Activated CD8-positive, alpha-beta memory T cell treated with anti-CD3 and anti-CD28 coated beads for 36 hours (primary cell): ENCODE results near the gene OLFML2B. TPM values are rescaled to one million over a fixed set of nuclear protein-coding genes. Genes with fewer than 3 reads are reported as not detected.
"Not testable (repeated sequence)": the region's sequence is repeated elsewhere in the genome, so short reads cannot be mapped to it uniquely, and the experiment has no call there.

Experiments
- CTCF ChIA-PET: fragments of 350-600 bp; sonication (Branson Sonifier 250); formaldehyde crosslinking; loops from one replicate; lab custom pipeline; 2021; ENCODE audit warnings: antibody characterized with exemption; lab: Charles Lee
- POLR2A ChIA-PET: fragments of 350-600 bp; sonication (Branson Sonifier 250); formaldehyde crosslinking; loops from one replicate; lab custom pipeline; 2021; ENCODE audit warnings: antibody characterized with exemption; lab: Charles Lee
- total RNA-seq, 2 experiments: library from RNA; stranded (reverse); gene quantifications; one replicate each; pipeline ENCODE4 v1.2.3, GENCODE V29; 2021

OLFML2B gene
- total RNA-seq, 2 experiments from 2014 or later = not detected

DNA sequence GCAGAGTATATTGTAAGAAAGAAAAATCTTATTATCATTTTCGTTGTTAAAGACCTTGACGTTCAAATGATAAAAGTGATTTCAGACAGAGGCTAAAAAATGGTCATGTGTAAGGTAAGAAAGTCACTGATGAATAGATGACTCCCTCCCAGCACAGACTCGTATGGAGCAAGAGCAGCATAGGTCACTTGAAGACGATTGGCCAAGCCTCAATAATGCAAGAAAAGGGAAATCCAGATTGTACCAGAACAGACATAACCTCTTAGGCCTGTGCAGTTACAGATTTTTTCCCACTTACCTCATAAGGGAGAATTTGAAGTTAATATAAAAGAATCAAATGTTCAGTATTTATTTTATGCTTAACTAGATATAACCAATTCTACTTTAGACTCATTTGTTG lies 16.3 kb upstream of the OLFML2B start:
- ChIA-PET POLR2A (no interaction called here), CTCF (no interaction called here)

DNA sequence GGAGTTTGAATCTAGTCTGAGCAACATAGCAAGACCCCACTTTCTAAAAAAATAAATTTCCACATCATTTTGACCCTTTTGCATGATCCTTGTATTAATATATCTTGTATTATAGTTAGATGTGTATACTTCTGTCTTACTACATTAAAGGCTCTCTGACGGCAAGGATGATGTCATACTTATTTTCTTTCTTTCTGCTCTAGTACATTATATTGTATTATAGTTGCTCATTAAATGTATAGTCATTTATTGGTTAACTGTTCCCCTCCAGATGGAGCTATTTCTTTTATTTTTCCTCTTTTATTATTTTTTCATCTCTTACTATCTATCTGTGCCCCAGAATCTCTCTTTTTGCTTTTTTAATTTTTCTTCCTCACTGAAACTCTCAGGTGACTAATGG lies 15.0 kb upstream of the OLFML2B start:
- POLR2A ChIA-PET = no interaction called here
- CTCF ChIA-PET = no interaction called here

DNA sequence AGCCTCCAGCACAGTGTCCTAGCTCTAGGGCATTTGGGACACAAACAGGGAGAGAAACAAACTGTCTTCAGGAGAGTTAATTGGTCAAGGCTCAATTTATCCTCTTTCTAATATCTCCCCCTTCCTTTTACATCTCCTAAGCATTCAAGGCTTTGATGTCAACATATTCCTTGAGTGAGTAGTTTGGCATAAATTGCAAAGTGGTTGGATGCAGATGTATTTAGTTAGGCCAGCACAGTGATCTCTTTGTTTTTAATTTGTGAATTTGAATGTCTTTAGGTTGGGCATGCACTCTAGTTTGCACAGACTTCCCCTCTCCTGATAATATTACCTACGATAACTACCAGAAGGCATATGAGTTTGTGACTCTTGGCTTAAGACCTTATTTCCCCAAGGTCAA lies 12.5 kb upstream of the OLFML2B start:
- ChIA-PET POLR2A (no interaction called here), CTCF (interaction anchor here (0.7 kb wide), 1 partner anchor 743 kb away, joined by 3 read pairs; no protein-coding TSS in a partner anchor)

DNA sequence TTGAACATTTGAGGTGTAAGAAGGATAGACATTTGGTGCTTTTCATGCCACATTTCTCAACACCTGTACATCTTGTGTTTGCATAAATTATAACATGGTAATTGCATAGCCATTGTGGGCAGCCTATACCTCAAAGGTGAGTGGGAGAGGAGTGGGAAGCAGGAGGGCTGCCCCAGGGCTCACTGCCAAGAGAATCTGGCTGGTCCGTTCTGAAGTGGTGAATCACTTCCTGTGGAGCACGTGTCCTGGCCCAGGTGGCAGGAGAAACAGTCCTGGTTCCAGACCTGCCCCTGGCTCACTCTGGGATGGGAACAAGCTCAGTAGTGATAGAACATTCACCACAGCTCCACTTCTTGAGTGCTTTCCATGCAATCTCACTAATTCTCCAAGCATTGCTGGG lies 11.6 kb upstream of the OLFML2B start:
- POLR2A ChIA-PET = no interaction called here
- CTCF ChIA-PET = no interaction called here

DNA sequence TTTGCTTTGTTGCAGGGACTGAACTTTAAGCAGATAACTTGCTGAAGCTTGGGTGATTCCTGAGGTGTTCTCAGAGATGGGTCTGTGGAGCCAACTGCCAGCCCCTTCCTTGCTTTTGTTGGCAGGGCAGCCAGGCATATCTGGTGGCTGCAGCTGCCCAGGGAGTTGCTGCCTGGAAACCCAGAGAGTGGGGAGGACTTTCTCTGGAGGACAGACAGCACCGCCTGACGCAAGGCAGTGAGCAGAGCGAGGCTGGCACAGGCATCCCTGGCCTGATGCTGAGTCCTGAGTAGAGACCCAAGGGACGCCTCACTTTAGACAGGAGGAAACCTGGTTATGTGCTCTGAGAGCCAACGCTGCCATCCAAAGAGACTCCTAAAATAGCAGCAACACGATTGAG lies 9.8 kb upstream of the OLFML2B start:
- CTCF ChIA-PET = no interaction called here
- POLR2A ChIA-PET = no interaction called here

DNA sequence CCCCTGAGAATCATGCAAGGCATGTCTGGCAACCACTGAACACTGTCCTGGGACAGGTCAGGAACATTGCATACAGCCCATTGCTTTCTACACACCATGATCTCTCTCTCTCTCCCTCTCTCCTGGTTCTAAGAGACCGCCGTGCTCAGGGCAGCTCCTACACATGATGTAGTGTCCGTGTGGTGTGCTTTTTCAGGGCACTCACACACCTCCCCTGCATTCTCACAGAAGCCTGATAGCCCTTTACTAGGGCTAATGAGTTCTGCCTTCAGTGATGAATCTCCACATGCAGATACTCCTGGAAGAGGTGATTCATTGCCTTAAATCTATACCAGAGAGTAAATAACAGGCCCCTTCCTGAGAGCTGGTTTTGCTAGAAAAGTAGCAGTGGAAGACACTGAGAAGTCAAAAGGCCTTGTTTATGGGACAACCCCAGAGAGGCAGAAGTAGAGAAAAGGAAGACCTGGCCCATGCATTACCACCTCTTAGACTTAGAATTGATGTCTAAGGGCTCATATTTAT lies 7.2 kb upstream of the OLFML2B start:
- POLR2A ChIA-PET = no interaction called here
- CTCF ChIA-PET = no interaction called here

DNA sequence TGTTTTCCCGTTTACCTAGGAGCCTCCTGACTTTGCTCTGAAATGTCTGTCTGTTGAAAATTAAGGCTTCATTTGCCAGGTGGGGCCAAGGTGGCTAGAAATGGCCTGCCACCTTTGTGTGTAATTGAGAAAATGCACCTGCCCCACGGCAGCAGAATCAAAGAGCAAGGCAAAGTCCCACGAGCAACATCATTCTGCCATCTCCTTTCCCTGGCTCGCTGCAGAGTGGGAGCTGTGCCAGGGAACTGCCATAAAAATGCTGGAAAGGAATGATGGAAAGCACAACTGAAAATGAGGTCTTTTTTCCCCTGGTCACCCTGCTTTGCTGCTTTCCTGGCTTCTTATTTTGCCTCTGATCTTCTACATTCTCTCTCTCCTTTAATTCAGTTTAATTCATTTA lies 5.5 kb upstream of the OLFML2B start:
- ChIA-PET CTCF (no interaction called here), POLR2A (no interaction called here)

DNA sequence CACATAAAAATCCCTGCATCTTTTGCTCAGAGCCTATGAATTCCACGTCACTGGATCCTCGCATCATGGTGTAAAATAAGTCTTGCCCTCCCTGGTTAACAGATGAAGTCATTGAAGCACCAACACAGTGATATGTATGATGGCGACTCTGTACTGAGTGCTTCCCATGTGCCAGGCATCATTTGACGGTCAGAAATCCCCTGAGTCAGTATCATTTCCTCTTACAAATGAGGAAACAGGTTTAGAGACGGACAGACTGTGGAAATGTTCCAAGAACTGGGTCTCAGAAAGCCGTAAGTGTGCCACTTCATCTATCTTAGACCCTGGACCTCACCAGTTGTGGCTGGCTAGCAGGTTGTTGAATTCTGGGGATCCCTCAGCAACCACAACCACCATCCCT lies 5.1 kb upstream of the OLFML2B start:
- ChIA-PET CTCF (no interaction called here), POLR2A (no interaction called here)

DNA sequence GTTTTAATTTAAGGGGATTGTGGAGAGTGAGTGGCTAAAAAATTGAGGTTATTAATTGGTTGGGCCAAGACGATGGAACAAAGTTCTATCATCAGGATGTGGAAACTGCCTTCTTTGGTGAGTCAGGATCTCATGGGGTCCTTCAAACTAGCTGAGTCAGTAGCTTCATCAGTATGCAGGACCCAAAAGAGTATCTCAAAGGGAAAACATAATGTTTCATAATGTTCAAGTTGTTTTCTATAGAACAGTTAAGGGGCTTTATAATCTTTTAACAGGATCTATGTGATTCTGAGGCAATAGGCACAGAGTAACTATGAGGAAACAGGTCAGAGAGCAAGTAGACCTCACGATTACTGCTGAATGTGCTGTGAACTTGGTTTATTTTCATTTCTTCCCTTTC lies 3.2 kb upstream of the OLFML2B start:
- CTCF ChIA-PET = no interaction called here

DNA sequence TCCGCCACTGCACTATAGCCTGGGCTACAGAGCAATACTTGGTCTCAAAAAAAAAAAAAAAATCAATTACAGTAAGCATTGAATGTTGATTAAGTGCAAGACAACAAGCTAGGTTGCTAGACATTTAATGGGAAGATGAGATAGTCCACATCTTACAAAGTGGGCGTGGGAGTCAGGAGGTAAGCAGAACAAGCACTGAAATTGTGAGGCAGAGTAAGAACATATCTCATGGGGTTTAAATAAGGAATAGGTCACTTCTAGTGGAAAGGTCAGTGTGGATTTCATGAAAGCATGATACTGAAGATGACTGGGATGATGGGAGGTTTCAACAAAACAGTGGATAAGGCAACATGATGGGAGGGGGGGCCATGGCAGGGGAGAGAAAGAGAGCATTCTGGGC lies 1.9 kb upstream of the OLFML2B start:
- POLR2A ChIA-PET = no interaction called here
- CTCF ChIA-PET = no interaction called here

More for the DNA sequence above, 3.2 kb upstream of the OLFML2B start:
- POLR2A ChIA-PET = no interaction called here

DNA sequence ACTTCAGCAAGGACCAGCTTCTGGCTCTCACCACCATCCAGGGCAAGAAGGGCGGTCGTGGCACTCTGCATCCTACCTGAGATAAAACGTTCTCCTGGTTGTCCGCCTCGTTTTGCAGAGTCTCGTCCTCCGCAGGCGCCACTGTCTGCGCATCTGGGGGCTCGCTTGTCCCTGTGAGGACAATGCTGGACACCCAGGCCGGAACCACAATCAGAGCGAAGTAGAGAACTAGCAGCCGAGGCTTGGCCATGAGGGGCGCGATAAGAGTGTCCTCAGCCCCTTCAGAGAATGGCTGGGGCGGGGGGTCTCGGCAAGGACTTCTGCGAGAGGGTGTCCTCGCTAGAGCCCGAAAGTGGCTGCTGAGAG lies 505 bp downstream of the OLFML2B start:
- ChIA-PET CTCF (interaction anchor here (1.0 kb wide), 1 partner anchor 47 kb away, joined by 3 read pairs; no protein-coding TSS in a partner anchor), POLR2A (no interaction called here)

DNA sequence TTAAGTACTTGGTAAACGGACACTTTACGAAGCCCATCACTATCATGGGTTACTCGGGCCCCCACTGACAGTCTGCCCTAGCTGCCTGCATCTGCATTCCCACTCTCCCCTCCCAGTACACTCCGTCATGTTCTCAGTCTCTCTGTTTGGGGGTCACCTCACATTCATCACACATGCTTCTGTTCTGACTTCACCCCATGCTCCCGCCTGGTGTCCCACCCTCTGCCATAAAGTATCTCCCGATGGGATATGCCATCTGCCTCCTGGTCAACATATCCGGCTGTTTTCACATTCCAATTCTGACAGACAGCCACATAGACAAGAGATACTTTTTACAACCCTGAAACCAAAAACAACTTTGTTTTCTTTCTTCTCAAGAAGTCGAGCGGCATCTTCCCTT lies 1.0 kb downstream of the OLFML2B start:
- ChIA-PET CTCF (no interaction called here), POLR2A (no interaction called here)

DNA sequence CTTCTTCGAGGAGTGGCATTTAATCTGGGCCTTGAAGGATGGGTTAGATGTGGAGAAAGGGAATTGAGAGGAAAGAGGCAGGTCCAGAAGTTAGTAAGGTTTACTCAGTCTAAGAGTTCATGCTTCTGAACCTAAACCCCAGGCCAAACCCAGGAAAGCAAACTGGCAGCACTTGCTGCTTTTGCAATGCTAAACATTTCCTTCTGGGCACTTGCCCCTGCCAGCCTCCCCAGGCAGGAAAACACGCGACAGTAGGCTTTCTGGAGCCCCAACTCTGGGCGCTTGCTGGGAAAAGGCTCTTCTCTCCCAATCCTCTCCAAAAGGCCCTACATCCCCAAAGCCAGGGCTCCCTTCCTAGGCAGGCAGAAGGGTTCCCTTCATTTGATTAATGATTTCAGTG lies 2.5 kb downstream of the OLFML2B start:
- POLR2A ChIA-PET = no interaction called here

DNA sequence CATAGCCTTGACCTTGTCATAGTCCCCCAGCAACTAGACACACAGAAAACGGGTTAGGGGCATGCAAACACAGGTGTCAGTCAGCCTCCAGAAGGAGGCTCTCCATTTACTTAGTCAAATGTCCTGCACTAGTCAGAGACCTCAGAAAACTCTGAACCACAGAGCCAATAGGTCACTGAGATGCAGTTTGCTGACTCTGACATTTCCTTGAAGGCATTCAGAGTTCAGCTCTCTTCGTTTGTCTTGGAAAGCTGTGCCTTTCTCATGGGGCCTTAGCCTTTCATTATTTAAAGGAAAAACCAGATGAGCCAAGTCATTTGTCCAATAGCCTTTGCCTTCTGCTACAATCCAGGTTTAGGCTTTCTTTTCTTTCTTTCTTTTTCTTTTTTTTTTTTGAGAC lies 3.5 kb downstream of the OLFML2B start:
- CTCF ChIA-PET = no interaction called here
- POLR2A ChIA-PET = no interaction called here

More for the DNA sequence above, 2.5 kb downstream of the OLFML2B start:
- CTCF ChIA-PET = no interaction called here

DNA sequence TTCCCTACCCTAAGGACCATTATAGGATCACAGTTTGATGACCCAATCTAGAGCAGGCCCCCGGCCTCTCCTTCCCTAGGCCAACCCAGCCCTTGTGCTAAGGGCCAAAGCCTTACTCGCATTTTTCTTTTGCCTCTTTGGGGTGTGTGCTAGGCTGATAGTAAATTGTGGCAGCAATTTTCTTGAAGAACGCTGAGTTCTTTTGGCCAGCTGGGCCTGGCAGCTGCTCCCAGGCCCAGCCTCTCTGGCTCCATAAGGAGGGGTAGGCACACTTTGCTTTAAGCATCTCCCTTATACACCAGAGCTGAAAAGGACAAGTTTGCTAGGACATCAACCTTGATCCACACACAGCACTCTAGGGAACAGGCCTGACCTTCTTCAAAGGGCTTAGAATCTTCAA lies 4.2 kb downstream of the OLFML2B start:
- POLR2A ChIA-PET = no interaction called here
- CTCF ChIA-PET = no interaction called here

DNA sequence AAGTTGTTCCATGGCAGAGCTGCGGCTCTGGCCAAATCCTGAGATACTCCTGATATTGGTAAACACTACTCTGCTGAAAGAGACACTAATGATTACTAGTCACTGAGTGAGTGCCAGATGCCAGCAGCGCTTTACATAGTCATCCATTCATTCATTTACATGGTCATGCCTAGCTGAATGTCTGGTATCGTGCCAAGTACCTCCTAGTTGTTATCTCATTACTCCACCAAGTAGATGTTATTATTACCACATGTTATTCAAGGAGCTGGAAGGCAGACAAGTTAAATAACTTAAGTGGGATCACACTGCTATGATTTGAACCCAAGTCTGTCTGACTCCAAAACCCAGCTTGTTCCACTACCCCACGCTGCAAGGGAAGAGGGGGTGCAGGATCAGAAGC lies 4.7 kb downstream of the OLFML2B start:
- ChIA-PET CTCF (no interaction called here), POLR2A (no interaction called here)

DNA sequence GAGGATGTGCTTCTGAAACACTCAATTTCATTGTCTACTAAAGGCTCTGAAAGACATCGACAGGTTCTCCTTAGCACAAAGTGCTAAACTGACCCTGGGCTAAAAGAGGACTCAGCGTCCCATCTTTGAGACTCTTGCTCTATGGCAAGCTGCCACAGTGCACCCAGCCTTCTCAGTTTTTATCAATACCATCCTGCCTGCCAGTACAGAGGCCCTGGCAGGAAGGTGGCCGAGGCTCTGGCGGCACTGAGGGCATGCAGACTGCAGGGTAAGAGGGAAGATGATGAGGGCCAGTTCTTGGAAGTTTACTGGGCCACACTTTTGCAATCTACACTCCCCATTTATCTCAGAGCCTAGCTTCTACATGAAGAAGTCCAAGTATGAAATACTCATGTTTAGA lies 5.3 kb downstream of the OLFML2B start:
- ChIA-PET POLR2A (no interaction called here), CTCF (no interaction called here)

DNA sequence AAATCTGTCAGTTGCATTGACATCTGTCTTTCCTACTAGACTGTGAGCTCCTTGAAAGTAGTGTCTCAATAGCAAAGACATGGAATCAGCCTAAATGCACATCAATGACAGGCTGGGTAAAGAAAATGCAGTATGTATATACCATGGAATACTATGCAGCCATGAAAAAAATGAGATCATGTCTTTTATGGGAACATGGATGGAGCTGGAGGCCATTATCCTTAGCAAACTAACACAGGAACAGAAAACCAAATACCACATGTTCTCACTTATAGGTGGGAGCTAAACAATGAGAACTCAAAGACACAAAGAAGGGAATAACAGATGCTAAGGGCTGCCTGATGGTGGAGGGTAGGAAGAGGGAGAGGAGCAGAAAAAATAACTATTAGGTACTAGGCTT lies 5.9 kb downstream of the OLFML2B start:
- CTCF ChIA-PET, POLR2A ChIA-PET: not testable (repeated sequence)

DNA sequence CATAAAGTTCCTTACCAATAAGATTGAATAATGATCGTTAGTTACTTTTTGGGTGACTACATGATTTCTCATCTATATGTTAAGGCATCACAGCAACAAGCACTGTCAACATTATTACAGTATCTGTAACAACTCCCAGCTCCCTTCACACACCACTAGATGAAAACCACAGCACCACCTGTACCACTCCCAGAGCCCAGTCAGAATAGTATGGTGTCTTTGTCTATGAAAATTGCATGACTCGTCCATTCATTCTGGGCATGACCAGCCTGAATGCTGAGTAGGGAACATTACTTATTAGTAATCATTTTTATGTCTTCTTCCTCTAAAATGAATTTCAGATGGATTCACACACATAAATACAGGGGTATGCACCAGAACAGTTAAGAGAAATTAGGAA lies 7.0 kb downstream of the OLFML2B start:
- CTCF ChIA-PET = interaction anchor here (0.5 kb wide), 2 partner anchors 244 to 1026 kb away, joined by 4 to 5 read pairs; no protein-coding TSS in a partner anchor
- POLR2A ChIA-PET = no interaction called here

DNA sequence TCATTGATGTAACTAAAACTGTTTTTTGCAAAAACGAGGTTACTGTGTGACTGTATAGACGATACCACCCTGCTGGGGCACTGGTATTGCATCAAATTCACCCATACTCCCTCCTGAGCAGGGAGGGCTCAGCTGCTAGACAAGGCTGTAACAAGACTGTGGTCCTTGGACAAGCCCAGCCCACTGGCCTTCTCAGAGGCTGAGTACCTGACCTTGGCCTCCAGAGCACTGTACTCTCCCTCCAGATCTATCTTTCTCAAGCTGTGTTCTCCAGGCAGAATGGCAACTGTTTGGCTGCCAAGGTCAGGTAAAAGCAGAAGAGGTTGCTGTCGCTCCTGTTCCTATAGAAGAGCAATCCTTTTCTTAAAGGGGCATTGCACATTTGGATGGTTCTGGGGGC lies 8.5 kb downstream of the OLFML2B start:
- POLR2A ChIA-PET = no interaction called here

DNA sequence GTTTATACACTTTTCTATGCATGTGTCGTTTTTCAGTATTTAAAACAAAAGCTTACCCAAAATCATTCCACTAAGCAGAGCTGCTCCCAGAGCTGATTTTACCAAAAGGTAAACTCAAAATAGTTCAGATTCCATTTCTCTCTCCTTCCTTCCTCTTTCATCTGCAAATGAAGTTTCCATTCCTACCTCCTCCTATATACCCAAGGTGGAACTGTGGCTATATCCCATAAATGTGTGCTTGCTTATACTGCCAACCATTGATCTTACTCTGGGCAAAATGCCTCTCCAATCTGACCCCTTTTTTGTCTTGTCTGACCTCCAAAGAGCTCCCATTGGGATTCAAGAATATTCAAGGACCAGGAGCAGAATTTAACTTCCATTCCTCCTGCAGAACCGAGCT lies 9.5 kb downstream of the OLFML2B start:
- ChIA-PET POLR2A (no interaction called here), CTCF (no interaction called here)

More for the DNA sequence above, 8.5 kb downstream of the OLFML2B start:
- CTCF ChIA-PET = interaction anchor here (0.6 kb wide), 1 partner anchor 9 kb away, joined by 3 read pairs; no protein-coding TSS in a partner anchor

DNA sequence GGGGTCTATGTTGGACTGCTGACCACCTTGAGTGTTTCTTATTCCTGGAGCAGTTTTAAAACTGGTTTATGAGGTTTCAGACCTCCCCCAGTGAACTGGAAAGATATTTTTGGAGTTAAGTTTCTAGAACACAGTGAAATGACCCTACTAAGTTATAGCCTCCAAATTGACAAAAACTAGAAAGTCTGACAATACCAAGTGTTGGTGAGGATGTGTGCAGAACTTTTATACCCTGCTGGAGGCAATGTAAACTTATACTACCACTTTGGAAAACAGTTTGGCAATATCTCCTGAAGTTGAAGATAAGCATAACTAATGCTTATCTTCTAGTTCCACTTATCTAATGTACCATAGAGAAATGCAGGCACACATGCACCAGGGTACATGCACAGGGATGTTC lies 10.4 kb downstream of the OLFML2B start:
- ChIA-PET POLR2A (no interaction called here), CTCF (no interaction called here)
